GM12878 (cell line): Measurements from ENCODE around the gene SRD5A1. TPM values are rescaled to one million over a fixed set of nuclear protein-coding genes. Genes with fewer than 3 reads are reported as not detected.

Experiments
- ATAC-seq: fragments of 200-7000 bp; cut with Tn5 transposase; 3 replicates; pipeline ENCODE4 v1.9.1; 2020; ENCODE audit warnings: mild to moderate bottlenecking, moderate library complexity
- BruUV-seq: library from RNA; stranded (reverse); fragments of 400-500 nt; replicated peaks from 2 replicates; lab custom pipeline; 2021; lab: Mats Ljungman, UMichigan
- CTCF ChIA-PET: fragments of 300-600 bp; sonication (Branson Sonifier 250); formaldehyde crosslinking; extraction: SDS; loops from one replicate; lab custom pipeline; 2021; ENCODE audit warnings: inconsistent platforms; lab: Yijun Ruan, JAX
- POLR2A ChIA-PET: fragments of 350-600 bp; formaldehyde crosslinking; extraction: SDS; loops from one replicate; lab custom pipeline; 2021; ENCODE audit warnings: inconsistent platforms; lab: Charles Lee
- RAD21 ChIA-PET: fragments of 300-600 bp; sonication (Branson Sonifier 250); formaldehyde crosslinking; loops from one replicate; lab custom pipeline; 2023; ENCODE audit warnings: antibody characterized with exemption; ENCODE audit not compliant: unreplicated experiment; lab: Charles Lee
- SMC1A ChIA-PET: fragments of 300-600 bp; sonication (Branson Sonifier 250); formaldehyde crosslinking; loops from one replicate; lab custom pipeline; 2023; ENCODE audit not compliant: unreplicated experiment, uncharacterized antibody; lab: Charles Lee
- DNase-seq: peaks from one replicate; pipeline ENCODE4 v3.0.0-alpha.2; 2011; ENCODE audit warnings: low read depth, low spot score
- FAIRE-seq: peaks from 3 replicates; lab custom pipeline; 2011; peaks lifted over from hg19 to GRCh38; lab: Jason Lieb, UNC
- H2AFZ ChIP-seq: 2 replicates; pipeline ENCODE4 v1.6.0; 2011; ENCODE audit warnings: low read depth, low read length, control low read depth; ENCODE audit not compliant: control insufficient read depth
- H3K27ac ChIP-seq: 2 replicates; pipeline ENCODE4 v1.5.1; 2011; ENCODE audit warnings: control low read depth; ENCODE audit not compliant: control insufficient read depth, insufficient read depth
- H3K27me3 ChIP-seq, 2 experiments: replicated peaks in 1 of 2; 2 replicates each; pipeline versions ENCODE4 v1.6.0 to v1.6.1; 2011; ENCODE audit warnings: low read length in 1 of 2; ENCODE audit not compliant: control insufficient read depth in 2 of 2, insufficient read depth in 2 of 2
- H3K36me3 ChIP-seq, 2 experiments: 2 replicates each; pipeline ENCODE4 v1.5.1; 2011; ENCODE audit warnings: low read length in 1 of 2; ENCODE audit not compliant: control insufficient read depth in 2 of 2, insufficient read depth in 2 of 2
- H3K4me1 ChIP-seq: 2 replicates; pipeline ENCODE4 v1.6.1; 2011; ENCODE audit warnings: mild to moderate bottlenecking, low read length, moderate library complexity, mixed read lengths; ENCODE audit not compliant: control insufficient read depth, insufficient read depth
- H3K4me2 ChIP-seq: 2 replicates; pipeline ENCODE4 v1.6.0; 2011; ENCODE audit warnings: control low read depth; ENCODE audit not compliant: control insufficient read depth, insufficient read depth
- H3K4me3 ChIP-seq: fragments of 200-600 bp; sonication (generic); 2 replicates; pipeline ENCODE4 v1.5.1; 2016
- H3K79me2 ChIP-seq: 2 replicates; pipeline ENCODE4 v1.6.0; 2011; ENCODE audit warnings: low read length; ENCODE audit not compliant: control insufficient read depth, insufficient read depth
- H3K9ac ChIP-seq: 2 replicates; pipeline ENCODE4 v1.8.0; 2011; ENCODE audit warnings: low read length, control low read depth, mixed read lengths; ENCODE audit not compliant: control insufficient read depth, insufficient read depth
- H3K9me3 ChIP-seq: replicated peaks from 3 replicates; pipeline ENCODE4 v1.5.1; 2011; ENCODE audit warnings: mild to moderate bottlenecking, low read length; ENCODE audit not compliant: control insufficient read depth, insufficient read depth
- H4K20me1 ChIP-seq: 2 replicates; pipeline ENCODE4 v1.6.0; 2011; ENCODE audit not compliant: control insufficient read depth, insufficient read depth
- GABPA ChIP-seq: IDR thresholded peaks from 2 replicates; pipeline ENCODE4 v1.6.1; 2014; ENCODE audit warnings: antibody characterized with exemption, low read depth, mild to moderate bottlenecking, inconsistent platforms
- IKZF2 ChIP-seq, 2 experiments: fragments of 450-650 bp; IDR thresholded peaks; 2 replicates each; pipeline ENCODE4 v1.6.1; 2017; ENCODE audit warnings: mild to moderate bottlenecking in 2 of 2, moderate library complexity in 2 of 2
- SMAD5 ChIP-seq: IDR thresholded peaks from 2 replicates; pipeline ENCODE4 v1.6.1; 2016; ENCODE audit warnings: antibody characterized with exemption, low read depth
- SMC3 ChIP-seq: IDR thresholded peaks from 2 replicates; pipeline ENCODE4 v1.6.1; 2011; ENCODE audit warnings: low read length, improper control_type of control experiment, borderline replicate concordance
- TARDBP ChIP-seq: IDR thresholded peaks from 2 replicates; pipeline ENCODE4 v1.6.1; 2016; ENCODE audit warnings: borderline replicate concordance
- WRNIP1 ChIP-seq: IDR thresholded peaks from 2 replicates; pipeline ENCODE4 v1.6.1; 2011; ENCODE audit warnings: low read depth, low read length, improper control_type of control experiment, borderline replicate concordance
- ZNF24 ChIP-seq: fragments of 450-650 bp; IDR thresholded peaks from 2 replicates; pipeline ENCODE4 v1.6.1; 2017; ENCODE audit warnings: antibody characterized with exemption, mild to moderate bottlenecking
- ZNF274 ChIP-seq: IDR thresholded peaks from one replicate; pipeline ENCODE4 v1.8.0; 2011; ENCODE audit not compliant: insufficient read length, insufficient read depth
- WGBS: methylation state at CpG from one replicate; pipeline ENCODE4 v1.1.6; 2016; ENCODE audit warnings: low lambda C conversion rate; ENCODE audit not compliant: insufficient replicate concordance, insufficient coverage; ENCODE audit errors: missing lambda C conversion rate; 5-methylcytosine and 5-hydroxymethylcytosine counted together
- in situ Hi-C: fragments of 300-500 bp; cut with MboI; formaldehyde crosslinking; loops from 9 replicates; pipeline ENCODE4 v1.14.3; 2018; ENCODE audit warnings: mixed read lengths
- intact Hi-C: fragments of 100-400 bp; cut with micrococcal nuclease; formaldehyde crosslinking; loops from one replicate; pipeline ENCODE4 v1.14.2; 2022; ENCODE audit not compliant: unreplicated experiment
- polyA plus RNA-seq, 11 experiments: library from polyadenylated mRNA; depleted of rRNA in 4 of 11; unstranded in 6 of 11; stranded (reverse) in 5 of 11; fragments of >200 nt; fragmentation: Nextera tagmentation in 4 of 11; fragmentation: Illumina TruSeq in 1 of 11; extraction: Ambion mirVana in 4 of 11; extraction: Trizol in 1 of 11; gene quantifications; 1 replicate in 1 of 11; 2 replicates in 10 of 11; pipeline versions ENCODE4 v1.2.1 to v1.2.3, GENCODE V29; 2011 to 2016; ENCODE audit warnings: inconsistent platforms in 2 of 11, missing spikeins in 2 of 11, low read depth in 1 of 11
- total RNA-seq, 4 experiments: library from RNA; depleted of rRNA in 3 of 4; stranded (reverse); fragments of >200 nt in 3 of 4; fragmentation: Illumina TruSeq in 1 of 4; extraction: Trizol in 1 of 4; gene quantifications; 2 replicates each; pipeline versions ENCODE4 v1.2.1 to v1.2.3, GENCODE V29; 2013 to 2021
- TF ChIP-seq, protein P1 (sequence below): fragments of 450-650 bp; IDR thresholded peaks from 2 replicates; pipeline ENCODE4 v1.6.1; 2018; ENCODE audit warnings: mild to moderate bottlenecking, low read depth, moderate library complexity; ENCODE audit not compliant: partially characterized antibody

The SRD5A1 gene
- total and polyA plus RNA-seq, 10 of the 15 experiments (the other 5 are each of a cell fraction or from before 2014, with no cell fraction given), result 0.76 to 20.1 (median 12.3) TPM

DNA sequence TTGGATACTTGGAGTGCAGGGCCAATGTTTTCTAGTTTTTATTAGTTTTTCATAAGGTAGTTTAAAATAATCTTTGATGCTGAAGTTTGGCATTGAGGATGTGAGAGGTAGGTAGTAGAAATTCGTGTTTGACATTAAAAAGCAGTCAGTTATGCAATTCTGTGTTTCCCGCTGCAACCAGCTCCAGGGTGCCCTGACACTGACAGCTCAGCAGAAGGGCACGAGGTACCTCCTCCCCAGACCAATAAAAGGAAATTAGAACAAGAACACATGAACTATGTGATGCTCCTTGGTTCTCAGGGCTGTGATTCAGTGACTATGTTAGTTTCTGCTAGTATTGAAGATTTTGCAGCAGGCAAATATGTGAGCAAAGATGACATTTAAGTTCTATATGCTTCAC is 40.6 kb upstream of the SRD5A1 start:
- in situ Hi-C loops, result loop anchor here (25.0 kb wide), 1 partner anchor 1105 kb away; no protein-coding TSS in a partner anchor
- TF ChIP-seq TARDBP, result no peak
- TF ChIP-seq, protein P1, sequence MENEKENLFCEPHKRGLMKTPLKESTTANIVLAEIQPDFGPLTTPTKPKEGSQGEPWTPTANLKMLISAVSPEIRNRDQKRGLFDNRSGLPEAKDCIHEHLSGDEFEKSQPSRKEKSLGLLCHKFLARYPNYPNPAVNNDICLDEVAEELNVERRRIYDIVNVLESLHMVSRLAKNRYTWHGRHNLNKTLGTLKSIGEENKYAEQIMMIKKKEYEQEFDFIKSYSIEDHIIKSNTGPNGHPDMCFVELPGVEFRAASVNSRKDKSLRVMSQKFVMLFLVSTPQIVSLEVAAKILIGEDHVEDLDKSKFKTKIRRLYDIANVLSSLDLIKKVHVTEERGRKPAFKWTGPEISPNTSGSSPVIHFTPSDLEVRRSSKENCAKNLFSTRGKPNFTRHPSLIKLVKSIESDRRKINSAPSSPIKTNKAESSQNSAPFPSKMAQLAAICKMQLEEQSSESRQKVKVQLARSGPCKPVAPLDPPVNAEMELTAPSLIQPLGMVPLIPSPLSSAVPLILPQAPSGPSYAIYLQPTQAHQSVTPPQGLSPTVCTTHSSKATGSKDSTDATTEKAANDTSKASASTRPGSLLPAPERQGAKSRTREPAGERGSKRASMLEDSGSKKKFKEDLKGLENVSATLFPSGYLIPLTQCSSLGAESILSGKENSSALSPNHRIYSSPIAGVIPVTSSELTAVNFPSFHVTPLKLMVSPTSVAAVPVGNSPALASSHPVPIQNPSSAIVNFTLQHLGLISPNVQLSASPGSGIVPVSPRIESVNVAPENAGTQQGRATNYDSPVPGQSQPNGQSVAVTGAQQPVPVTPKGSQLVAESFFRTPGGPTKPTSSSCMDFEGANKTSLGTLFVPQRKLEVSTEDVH, result no peak
- TF ChIP-seq SMC3, result no peak
- TF ChIP-seq GABPA, result no peak
- no peak for TF ChIP-seq IKZF2 (IDR thresholded peaks at IDR 0.05)
- TF ChIP-seq ZNF274, result no peak
- no peak for TF ChIP-seq ZNF24
- no peak for TF ChIP-seq SMAD5
- no peak for TF ChIP-seq WRNIP1
- TF ChIP-seq, all 136 proteins: peak for 0
- H3K27me3 ChIP-seq, result no peaks in the 10 kb centered on the region
- no peaks in the 10 kb centered on the region for H3K79me2 ChIP-seq
- H2AFZ ChIP-seq, result no peak overlapping the region
- no peaks in the 10 kb centered on the region for H4K20me1 ChIP-seq
- ChIA-PET CTCF (interaction anchor here (0.7 kb wide), 1 partner anchor 20 kb away, joined by 3 read pairs; no protein-coding TSS in a partner anchor), POLR2A (no interaction called here), RAD21 (no interaction called here), SMC1A (no interaction called here)
- DNase-seq (no peak), ATAC-seq (no peak), FAIRE-seq (no peak)
- no peak overlapping the region for H3K4me2 ChIP-seq
- no peak overlapping the region for H3K9ac ChIP-seq
- no TSS peak for BruUV-seq
- H3K27ac ChIP-seq, result no peak overlapping the region
- H3K4me3 ChIP-seq, result no peak overlapping the region
- WGBS, result 47% methylated on average over 3 of the region's 3 CpGs
- no peaks in the 10 kb centered on the region for H3K4me1 ChIP-seq
- H3K9me3 ChIP-seq, result no peaks in the 10 kb centered on the region
- peaks cover 0 to 4% of the 10 kb centered on the region in 2 experiments; a peak in 1 of 4 replicates for H3K36me3 ChIP-seq
- intact Hi-C loops, result no loop called here
